Endodermal cell (in vitro differentiated cells): ENCODE results near the gene DEK. TPM values are rescaled to one million over a fixed set of nuclear protein-coding genes. Genes with fewer than 3 reads are reported as not detected.
A peak's percentile ranks its signal among the peaks of the same experiment; 100 is the strongest.

Source experiments
- DNase-seq: peaks from one replicate; pipeline ENCODE4 v3.0.0-alpha.2; 2017
- H3K27ac ChIP-seq: 2 replicates; pipeline ENCODE4 v1.5.1; 2013; ENCODE audit warnings: mild to moderate bottlenecking, low read depth, low read length, moderate library complexity
- H3K27me3 ChIP-seq: 2 replicates; pipeline ENCODE4 v1.6.1; 2013; ENCODE audit warnings: mild to moderate bottlenecking, low read length, moderate library complexity; ENCODE audit not compliant: insufficient read depth, control insufficient read depth, poor library complexity, severe bottlenecking
- H3K36me3 ChIP-seq: 2 replicates; pipeline ENCODE4 v1.7.0; 2013; ENCODE audit warnings: mild to moderate bottlenecking, low read length, moderate library complexity; ENCODE audit not compliant: control insufficient read depth, insufficient read depth
- H3K4me1 ChIP-seq: one replicate; pipeline ENCODE4 v1.7.0; 2013; ENCODE audit warnings: low read length; ENCODE audit not compliant: control insufficient read depth, insufficient read depth
- H3K4me3 ChIP-seq: 2 replicates; pipeline ENCODE4 v1.5.1; 2013; ENCODE audit warnings: mild to moderate bottlenecking, low read length, moderate library complexity
- H3K9ac ChIP-seq: 2 replicates; pipeline ENCODE4 v1.6.1; 2013; ENCODE audit warnings: mild to moderate bottlenecking, low read length, moderate library complexity; ENCODE audit not compliant: poor library complexity, severe bottlenecking; ENCODE audit errors: extremely low read depth
- H3K9me3 ChIP-seq: 2 replicates; pipeline ENCODE4 v1.6.1; 2013; ENCODE audit warnings: mild to moderate bottlenecking, low read length, moderate library complexity; ENCODE audit not compliant: control insufficient read depth
- H3K27ac Mint-ChIP-seq: 2 replicates; pipeline ENCODE4 v1.8.0; 2020; ENCODE audit warnings: mixed read lengths
- H3K27me3 Mint-ChIP-seq: 2 replicates; pipeline ENCODE4 v1.8.0; 2021; ENCODE audit warnings: mild to moderate bottlenecking, mixed read lengths; ENCODE audit not compliant: insufficient read depth
- H3K36me3 Mint-ChIP-seq: 2 replicates; pipeline ENCODE4 v1.8.0; 2020; ENCODE audit warnings: low read depth, mixed read lengths
- H3K4me1 Mint-ChIP-seq: 2 replicates; pipeline ENCODE4 v1.8.0; 2020; ENCODE audit warnings: mixed read lengths
- H3K4me3 Mint-ChIP-seq: 2 replicates; pipeline ENCODE4 v1.8.0; 2020; ENCODE audit warnings: mild to moderate bottlenecking, moderate library complexity, mixed read lengths
- H3K9me3 Mint-ChIP-seq: 2 replicates; pipeline ENCODE4 v1.8.0; 2020; ENCODE audit warnings: mild to moderate bottlenecking, mixed read lengths
- CTCF ChIP-seq: fragments of 200-600 bp; sonication (generic); conservative IDR thresholded peaks from 2 replicates; pipeline ENCODE4 v1.5.0; 2021; ENCODE audit warnings: antibody characterized with exemption, mild to moderate bottlenecking
- WGBS, 2 experiments: methylation state at CpG; one replicate each; pipeline versions ENCODE4 v1.1.5 to v1.1.7; 2013; ENCODE audit warnings: missing lambda C conversion rate in 2 of 2, mixed read lengths in 1 of 2; ENCODE audit not compliant: insufficient coverage in 1 of 2, insufficient read length in 1 of 2; 5-methylcytosine and 5-hydroxymethylcytosine counted together
- total RNA-seq, 2 donors: library from RNA; stranded (reverse); fragmentation: NEBNext Ultra II Directional in 1 of 2; extraction: Animal tissue kit (Norgen Biotek cat#: 25700) in 1 of 2; gene quantifications; 2 replicates in 1 of 2; 3 replicates in 1 of 2; pipeline ENCODE4 v1.2.1, GENCODE V29; 2021

Gene DEK
- total RNA-seq, 2 donors from 2014 or later: 139 to 171 TPM

GRCh38 chr6:18268066-18268465 is 3.7 kb upstream of the DEK start:
- Mint-ChIP-seq H3K4me1 (peaks cover 9% of the 10 kb centered on the region), H3K27ac (no peak overlapping the region), H3K36me3 (peaks cover 5% of the 10 kb centered on the region), H3K4me3 (no peak overlapping the region), H3K9me3 (no peaks in the 10 kb centered on the region), H3K27me3 (peaks cover 3% of the 10 kb centered on the region)
- 53 to 55% methylated on average over 4 of the region's 4 CpGs for WGBS, 2 experiments
- DNase-seq: no peak
- Histone ChIP-seq H3K4me3 (no peak overlapping the region), H3K36me3 (no peaks in the 10 kb centered on the region), H3K4me1 (no peaks in the 10 kb centered on the region), H3K27me3 (no peaks in the 10 kb centered on the region), H3K9me3 (peaks cover 10% of the 10 kb centered on the region), H3K27ac (no peak overlapping the region), H3K9ac (no peak overlapping the region)
- TF ChIP-seq CTCF: no peak

GRCh38 chr6:18266523-18266912 is 2.2 kb upstream of the DEK start:
- Mint-ChIP-seq H3K4me1 (peaks cover 19% of the 10 kb centered on the region), H3K4me3 (no peak overlapping the region), H3K27ac (no peak overlapping the region), H3K27me3 (peaks cover 3% of the 10 kb centered on the region), H3K36me3 (peaks cover 15% of the 10 kb centered on the region), H3K9me3 (no peaks in the 10 kb centered on the region)
- WGBS, 2 experiments: 95 to 97% methylated on average over 6 to 11 of the region's 11 CpGs
- no peaks in the 10 kb centered on the region for H3K36me3 ChIP-seq
- no peak overlapping the region for H3K4me3 ChIP-seq
- no peaks in the 10 kb centered on the region for H3K27me3 ChIP-seq
- DNase-seq: no peak
- no peak overlapping the region for H3K9ac ChIP-seq
- no peak for TF ChIP-seq CTCF
- H3K4me1 ChIP-seq: no peaks in the 10 kb centered on the region
- peaks cover 10% of the 10 kb centered on the region for H3K9me3 ChIP-seq
- H3K27ac ChIP-seq: no peak overlapping the region

- peaks cover 23% of the 10 kb centered on the region for H3K4me1 Mint-ChIP-seq
- H3K27ac Mint-ChIP-seq: no peak overlapping the region
- DNase-seq: no peak
- peaks cover 17% of the 10 kb centered on the region for H3K36me3 Mint-ChIP-seq
- H3K27me3 Mint-ChIP-seq: peaks cover 3% of the 10 kb centered on the region
- H3K9me3 ChIP-seq: peaks cover 10% of the 10 kb centered on the region
- no peak overlapping the region for H3K27ac ChIP-seq
- H3K4me1 ChIP-seq: peaks cover under 1% of the 10 kb centered on the region
- H3K9me3 Mint-ChIP-seq: no peaks in the 10 kb centered on the region
- H3K27me3 ChIP-seq: no peaks in the 10 kb centered on the region
- no peaks in the 10 kb centered on the region for H3K36me3 ChIP-seq
- peak overlapping the region; percentile 83 for H3K4me3 ChIP-seq
- H3K9ac ChIP-seq: no peak overlapping the region
- 94 to 97% methylated on average over 8 to 14 of the region's 14 CpGs for WGBS, 2 experiments
- peak overlapping the region; percentile 84 for H3K4me3 Mint-ChIP-seq
- no peak for TF ChIP-seq CTCF
Measured at GRCh38 chr6:18265787-18266522, 1.6 kb upstream of the DEK start.
